NCI-H187 (cell line): ENCODE results near the gene F12.
"Not testable (repeated sequence)": the region's sequence is repeated elsewhere in the genome, so short reads cannot be mapped to it uniquely, and the experiment has no call there.

ENCODE experiments used
- DNase-seq, 2 experiments: peaks; one replicate each; lab custom pipeline; 2025; lab: John Stamatoyannopoulos, UW

The F12 gene

DNA sequence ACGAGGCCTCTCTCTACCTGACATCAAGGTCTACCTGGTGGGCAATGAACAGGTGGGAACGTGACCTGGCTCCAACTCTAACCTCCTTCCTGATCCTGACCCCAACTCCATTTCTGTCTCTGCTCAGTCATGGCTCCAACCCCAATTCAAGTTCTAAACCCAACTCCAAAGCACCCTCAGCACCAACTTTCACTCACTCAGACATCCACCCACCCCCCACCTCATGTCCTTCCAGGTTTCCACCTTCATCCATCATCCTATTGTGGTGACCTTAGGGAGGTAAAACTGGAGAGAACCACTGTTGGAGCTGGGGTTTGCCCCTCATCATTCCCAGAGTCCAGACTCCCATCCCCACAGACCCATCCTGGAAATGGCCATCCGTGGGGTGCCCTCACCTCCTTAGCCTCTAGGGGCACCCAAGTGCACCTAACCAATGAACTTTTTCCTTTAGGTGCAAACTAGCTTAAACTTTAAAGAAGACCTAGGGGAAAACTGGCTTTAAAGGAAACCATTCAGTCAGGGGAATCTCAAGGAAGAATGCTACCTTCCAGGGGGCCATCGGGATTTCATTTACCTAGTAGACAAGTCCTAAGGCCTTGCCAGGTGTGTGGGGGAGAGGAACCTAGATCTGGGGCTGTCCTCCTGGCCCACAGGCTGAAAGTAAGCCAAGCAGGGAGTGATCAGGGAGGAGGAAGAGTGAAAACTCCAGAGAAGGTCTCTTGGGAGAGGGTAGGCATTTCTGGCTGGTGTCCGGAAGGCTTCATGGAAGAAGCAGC is 40.3 kb downstream of the F12 start:
- no peak for DNase-seq

DNA sequence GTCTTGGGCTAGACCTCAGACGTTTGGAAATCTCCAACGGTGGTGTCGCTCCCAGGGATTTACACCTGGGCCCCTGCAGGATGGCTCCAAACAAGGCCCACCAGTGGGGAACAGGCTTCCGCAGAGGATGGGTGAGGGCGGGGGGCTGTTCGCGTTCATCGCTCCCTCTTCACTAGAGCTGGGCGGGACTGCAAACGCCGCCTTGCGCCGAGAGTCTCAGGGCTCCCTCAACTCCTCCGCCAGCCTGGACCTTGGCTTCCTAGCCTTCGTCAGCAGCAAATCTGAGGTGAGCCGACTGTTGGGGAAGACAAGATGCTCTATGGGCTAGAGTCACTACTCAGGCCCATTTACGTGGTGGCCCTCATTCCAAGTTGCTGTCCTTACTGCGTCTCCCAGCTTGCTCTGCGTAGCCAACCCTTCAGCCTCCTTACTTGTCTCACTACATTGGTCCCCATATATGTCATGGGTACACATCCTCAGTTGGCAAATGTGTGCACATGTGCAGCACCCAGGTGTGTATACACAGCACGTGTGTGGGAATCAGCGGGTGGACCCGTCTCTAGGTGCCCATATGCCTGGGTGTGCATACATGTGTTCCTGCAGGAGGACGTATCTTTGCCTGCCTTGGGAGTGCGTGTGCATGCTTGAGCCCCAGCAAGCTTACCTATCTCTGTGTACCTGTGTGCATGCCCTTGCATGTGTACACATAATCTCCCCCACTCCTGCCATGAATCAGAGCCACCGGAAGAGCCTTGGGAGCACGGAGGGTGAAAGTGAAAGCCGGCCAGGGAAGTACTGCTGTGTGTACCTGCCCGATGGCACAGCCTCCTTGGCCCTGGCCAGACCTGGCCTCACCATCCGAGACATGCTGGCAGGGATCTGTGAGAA is 41.1 kb downstream of the F12 start:
- DNase-seq, result no peak

DNA sequence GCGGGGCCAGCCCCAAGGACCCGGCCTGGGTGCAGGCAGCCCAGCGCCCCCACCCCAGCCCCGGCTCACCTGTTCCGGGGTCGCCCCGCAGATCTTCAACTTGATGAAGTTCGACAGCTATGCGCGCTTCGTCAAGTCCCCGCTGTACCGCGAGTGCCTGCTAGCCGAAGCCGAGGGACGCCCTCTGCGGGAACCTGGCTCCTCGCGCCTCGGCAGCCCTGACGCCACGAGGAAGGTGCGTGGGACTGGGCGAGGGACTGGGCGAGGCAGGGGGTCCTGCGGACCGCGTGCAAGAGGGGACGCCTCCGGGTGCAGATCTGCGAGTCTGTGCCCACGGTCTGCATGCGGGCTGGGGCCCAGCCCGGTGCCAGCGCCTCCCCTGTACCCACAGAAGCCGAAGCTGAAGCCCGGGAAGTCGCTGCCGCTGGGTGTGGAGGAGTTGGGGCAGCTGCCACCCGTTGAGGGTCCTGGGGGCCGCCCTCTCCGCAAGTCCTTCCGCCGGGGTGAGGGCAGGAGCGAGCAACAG is 42.0 kb downstream of the F12 start:
- DNase-seq, result no peak

DNA sequence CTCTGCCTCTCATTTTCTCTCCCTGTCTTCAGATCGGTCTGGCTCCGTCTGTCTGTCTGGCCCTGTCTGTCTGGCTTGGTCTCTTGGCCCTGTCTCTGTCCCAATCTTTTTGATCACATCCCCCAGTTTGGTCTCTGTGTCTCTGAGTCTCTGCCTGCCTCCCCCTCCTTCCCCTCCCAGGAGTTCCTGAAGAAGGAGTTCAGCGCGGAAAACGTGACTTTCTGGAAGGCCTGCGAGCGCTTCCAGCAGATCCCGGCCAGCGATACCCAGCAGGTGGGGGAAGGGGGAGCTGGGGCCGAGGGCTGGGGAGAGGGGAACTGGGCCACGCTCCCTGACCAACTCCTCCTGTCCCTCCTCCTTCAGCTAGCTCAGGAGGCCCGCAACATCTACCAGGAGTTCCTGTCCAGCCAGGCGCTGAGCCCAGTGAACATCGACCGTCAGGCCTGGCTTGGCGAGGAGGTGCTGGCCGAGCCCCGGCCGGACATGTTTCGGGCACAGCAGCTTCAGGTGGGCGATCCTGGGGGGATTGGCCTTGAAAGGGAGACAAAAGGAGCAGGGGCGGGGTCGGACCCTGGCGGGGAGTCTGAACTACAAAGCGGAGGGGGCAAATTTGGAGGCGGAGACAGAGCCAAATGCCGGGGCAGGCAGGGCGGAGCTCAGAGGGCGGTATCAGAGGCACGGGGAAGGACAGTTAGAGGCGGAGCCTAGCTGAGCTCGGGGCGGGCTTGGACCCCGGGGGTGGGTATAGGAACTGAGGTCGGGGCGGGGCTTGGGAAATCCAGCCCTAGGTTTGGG is 42.6 kb downstream of the F12 start:
- peak; percentile 18 to 64 for DNase-seq

DNA sequence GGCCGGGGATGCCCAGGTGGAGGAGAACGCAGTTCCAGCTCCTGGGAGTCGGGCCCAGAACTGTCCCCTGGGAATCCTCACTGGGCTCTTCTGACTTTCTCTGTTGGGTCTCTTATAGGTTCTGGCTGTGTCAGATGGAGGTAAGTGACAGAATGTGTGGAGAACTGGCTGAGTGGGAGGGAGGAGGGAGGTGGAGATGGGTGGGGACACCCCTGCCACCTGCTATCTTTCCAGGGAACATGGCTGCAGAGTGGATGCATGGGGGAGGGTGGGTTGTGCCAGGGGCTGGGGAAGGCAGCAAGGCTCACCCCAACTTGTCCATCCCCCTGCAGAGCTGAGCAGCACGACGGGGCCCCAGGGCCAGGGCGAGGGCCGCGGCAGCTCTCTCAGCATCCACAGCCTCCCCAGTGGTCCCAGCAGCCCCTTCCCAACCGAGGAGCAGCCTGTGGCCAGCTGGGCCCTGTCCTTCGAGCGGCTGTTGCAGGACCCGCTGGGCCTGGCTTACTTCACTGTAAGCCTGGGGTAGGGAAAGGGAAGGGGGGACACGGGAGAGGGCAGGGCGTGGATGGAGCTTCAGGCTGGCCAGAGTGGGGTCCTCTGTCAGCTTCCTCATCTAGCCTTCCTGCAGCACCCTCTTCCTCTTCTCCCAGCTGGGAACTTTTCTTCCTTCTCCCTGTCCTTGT is 43.4 kb downstream of the F12 start:
- no peak for DNase-seq

DNA sequence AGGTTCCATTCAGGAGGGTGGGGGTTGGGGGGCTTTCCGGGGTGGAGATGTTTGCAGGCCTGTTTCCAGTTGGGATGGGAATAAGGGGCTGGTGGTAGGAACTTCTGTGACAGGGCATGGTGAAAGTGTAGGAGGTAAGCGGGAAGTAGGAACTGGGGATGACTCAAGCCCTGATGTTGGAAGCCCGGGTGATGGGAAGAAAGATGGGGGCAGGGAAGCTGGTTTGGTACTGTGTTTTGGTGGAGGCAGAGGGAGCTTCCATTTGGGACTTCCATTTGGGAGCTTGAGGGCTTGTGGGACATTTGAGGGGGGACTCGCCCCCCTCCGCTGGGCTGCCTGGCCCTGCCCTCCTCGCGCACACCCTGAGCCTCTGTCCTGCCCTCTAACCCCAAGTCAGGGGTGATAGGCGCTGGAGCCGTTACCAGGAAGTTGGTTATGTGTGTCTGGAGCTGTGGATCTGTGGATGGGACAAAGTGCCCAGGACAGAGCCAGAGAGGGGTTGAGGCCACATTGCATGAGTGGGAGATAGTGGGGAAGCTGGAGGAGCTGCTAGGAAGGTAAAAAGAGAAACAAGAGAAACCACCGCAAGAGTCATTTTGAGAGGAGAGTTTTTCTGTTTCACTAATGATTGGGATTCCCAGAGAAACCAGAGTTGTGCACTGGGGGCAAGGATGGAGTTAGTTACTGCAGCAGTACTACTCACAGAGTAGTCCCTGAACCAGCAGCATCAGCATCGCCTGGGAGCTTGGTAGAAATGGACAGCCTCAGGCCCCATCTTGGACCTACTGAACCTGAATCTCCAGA is 45.0 kb downstream of the F12 start:
- DNase-seq, result no peak

DNA sequence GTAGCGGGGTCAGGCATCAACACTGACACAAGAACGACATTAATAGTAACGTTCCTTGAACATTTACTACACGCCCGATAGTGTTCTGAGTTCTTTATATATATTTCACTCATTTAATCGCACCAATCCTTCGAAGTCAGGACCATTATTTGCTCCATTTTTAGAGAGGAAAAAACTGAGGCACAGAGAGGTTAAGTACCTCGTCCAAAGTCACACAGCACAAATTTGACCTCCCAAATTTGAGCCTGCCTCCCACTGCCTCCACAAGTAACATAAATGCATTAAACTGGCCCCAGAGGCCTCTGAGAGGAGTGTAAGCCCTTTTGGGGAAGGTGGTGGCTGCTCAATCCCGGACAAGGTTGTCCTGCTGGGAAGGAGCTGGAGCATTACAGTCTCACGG is 45.8 kb downstream of the F12 start:
- DNase-seq, result no peak

DNA sequence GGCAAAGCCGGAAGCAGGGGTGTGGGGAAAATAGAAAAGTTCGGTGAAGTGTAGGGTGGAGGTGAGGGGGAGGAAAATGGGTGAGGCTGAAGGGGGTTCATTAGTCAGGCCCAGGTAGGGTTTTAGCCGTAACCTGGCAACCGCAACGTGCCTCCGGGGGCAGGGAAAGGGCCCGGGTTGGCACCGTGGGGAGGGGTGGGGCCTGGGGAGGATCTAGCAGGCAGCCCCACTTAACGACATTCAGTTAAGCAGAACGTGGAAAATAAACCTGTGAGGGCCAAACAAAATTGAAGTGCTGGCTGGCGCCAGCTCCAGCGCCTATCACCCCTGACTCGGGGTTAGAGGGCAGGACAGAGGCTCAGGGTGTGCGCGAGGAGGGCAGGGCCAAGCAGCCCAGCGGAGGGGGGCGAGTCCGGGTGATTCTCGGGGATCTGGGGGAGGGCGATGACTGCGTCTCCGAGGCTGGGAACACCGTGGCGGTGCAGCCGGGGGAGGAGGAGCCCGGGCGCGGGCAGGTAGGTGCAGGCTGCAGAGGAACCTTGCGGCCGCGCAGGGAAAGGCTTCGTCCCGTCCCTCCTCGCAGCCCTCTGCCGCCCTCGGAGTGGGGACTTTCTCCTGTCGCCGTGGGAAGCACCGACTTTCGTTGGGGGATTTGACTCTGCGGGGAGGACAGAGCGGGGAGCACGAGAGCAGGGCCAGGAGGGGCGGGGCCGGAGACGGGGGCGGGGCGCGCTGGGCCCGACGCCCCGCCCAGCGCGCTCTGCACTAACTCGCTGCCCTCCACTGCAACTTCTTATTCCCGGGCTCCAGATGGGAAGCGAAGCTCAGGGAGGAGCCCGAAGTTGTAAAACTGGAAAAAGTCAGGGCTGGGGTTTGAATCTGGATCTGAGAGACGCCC is 46.5 kb downstream of the F12 start:
- DNase-seq, result peak; percentile 29 to 63

DNA sequence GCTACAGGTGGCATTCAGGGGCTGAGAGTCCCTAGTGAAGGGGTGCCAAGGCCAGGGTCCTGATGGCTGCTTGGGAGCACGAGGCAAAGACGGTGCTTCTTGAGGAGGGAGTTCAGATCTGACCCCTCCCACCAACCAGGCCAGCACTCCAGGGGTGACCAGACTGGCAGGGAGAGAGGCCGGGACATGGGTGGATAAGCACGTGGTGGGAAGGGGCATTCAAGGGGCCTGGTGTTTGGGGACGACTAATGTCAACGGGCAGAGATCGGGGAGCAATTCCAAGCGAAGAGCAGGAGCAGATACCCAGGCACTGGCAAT is 47.1 kb downstream of the F12 start:
- no peak for DNase-seq

DNA sequence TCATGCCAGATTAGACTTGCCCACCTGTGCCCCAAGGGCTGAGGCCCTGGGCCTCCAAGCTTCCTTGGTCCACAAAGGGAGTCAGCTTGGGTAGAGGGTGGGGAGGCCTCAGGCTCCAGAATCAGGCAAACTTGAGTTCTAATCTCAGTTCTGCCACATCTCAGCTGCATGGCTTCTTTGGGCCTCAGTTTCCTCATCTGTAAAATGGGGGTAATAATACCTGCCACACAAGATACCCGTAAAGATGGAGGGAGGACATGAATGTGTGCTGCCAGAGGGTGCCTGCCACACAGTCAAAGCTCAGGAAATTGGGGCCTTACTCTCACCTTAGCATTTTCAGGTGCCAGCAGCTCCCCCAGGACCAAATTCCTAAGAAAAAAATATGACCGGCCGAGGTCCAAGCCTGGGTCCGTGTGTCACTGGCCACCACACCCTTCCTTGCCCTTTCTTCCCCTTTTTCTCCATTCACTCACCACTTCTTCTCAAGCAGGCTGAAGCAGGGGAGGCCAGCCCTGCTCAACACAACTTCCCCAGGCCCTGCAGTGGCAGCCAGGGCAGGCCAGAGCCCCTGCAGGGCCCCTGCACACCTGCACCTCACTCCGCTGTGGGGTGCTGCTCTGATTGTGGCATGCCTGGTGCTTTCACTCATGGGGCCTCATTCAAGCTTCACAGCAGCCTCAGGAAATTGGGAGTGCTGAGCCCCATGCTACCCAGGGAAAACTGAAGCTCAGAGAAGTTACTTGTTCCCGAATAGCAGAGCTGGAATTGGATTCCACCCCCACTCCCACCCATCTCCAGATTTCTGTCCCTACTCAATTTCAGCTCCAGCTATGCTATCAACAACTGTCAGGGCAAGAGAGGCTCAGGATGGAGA is 47.7 kb downstream of the F12 start:
- DNase-seq, result no peak

DNA sequence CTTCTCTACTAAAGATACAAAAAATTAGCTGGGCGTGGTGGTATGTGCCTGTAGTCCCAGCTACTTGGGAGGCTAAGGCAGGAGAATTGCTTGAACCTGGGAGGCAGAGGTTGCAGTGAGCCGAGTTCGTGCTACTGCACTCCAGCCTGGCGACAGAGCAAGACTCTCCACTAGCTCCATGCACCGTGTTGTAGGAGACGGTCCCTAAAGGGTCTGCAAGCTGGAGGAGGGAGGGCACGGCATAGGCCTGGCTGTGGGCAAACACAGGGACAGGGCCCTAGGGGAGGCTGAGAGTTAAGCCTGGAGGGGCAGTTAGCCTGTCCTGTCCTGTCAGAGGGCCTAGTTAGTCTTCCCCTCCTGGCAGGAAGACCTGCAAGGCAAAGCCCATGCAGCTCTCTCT is 48.6 kb downstream of the F12 start:
- DNase-seq, result not testable (repeated sequence)

DNA sequence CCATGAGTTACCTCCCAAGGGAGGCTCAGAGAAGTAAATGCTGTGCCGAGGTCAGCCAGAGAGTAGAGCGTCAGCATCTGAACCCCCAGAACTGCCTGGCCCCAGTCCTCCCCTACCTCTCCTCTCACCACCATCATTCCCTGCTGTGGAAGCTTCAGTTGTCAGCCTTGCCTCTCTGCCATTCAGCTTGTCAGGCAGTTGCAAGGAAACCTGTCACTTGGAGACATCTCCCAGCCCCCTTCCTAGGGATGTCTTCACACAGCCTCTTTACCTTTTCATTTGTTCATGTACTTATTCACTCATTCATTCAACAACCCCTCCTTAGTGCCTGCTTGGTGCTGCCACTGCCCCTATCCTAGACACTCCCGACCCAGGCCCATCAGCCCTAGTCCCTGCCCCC is 49.5 kb downstream of the F12 start:
- no peak for DNase-seq

DNA sequence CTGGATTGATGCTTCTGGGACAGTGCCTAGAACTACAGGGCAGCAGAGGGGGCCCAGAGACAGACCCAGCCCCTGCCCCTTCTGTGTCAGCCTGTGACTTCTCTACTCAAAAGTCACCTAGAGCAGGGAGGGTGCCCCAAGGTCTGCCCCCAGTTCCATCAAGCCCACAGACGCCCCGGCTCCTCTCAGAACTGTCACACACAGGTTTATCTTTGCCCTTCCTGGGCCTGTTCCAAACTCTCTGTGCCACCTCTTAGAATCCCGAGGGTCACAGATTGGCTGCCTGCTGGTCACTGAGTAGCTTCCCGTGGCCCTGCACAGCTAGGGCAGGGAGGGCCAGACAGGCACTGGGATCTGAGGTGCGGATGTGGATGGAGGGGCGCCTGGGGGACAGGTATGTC is 49.9 kb downstream of the F12 start:
- DNase-seq, result no peak

DNA sequence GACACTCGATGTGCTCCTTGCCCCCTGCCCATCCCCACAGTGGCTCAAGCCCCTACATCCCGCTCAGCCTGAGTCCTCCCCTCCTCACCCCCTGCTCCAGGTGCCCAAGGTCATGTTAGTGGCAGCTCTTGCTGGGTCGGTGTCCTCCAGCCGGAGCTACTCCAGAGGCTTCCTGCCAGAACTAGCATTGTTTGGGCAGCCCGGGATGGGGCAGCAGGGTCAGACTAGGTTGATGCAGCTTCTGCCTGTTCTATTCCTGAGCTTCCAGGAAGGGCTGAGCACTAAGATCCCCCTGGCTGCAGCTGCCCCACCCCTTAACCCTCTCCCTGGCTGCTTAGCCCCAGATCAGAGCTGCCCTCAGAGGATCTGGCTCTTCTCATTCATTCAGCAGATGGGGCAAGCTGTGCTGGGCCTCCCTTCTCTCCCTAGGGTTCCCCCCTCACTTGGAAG is 51.0 kb downstream of the F12 start:
- DNase-seq, result no peak

DNA sequence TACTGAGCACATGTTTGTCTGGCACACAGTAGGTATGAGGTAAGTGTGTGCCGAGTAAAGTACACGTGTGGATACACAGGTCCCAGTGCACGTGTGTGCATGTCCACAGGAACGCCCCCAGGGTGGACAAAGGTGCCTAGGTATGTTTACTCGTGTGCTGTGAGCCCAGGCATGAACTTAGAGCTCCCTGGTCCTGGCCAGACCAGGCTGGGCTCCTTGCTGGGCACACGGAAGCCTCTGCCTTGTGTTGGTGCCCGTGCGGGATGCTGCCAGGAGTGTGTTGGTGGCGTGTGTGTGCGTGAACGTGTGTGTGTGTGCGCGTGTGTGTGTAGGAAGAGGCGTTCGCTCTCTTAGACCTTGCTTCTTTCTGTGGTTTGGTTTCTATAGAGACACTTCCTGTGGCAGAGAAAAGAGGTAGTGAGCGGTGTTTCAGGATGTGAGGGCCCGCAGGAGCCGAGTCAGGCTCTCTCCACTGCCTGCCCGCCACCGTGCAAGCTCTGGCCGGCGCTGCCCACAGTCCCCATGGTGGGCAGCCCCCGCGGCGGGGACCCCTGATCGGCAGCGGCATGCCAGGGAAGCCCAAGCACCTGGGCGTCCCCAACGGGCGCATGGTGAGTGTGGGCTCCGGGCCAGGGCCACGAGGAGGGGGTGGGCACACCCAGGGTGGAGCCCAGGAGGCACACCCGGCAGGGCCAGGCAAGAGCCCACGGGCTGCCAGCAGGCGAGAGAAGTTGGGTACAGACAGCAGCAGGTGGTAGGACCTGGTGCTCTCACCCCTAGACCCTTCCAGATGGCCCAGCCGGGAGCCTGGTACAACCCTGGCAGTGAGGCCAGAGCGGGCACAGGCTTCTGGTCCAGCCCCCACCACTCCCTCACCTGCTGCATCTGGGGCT is 51.7 kb downstream of the F12 start, which contains the start of gene RGS14:
Gene RGS14 (plus strand): TSS at position 466 of the 893 bp plus-strand sequence. CDS start 101 bp downstream, at position 567.
- peak in 1 of 2 experiments; percentile 9 for DNase-seq

DNA sequence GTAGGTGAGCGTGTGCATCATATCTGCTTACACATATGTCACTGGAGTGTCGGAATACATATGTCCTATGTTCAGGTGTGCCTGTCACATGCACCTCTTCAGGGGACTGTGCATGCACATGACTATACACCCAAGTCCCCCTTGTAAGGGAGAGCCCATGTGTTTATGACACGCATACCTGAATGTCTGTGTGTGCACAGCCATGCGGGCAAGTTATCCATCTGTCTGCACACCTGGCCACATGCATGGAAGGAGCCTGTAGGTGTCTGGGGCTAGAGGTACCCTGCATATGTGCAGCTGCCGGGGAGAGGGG is 52.3 kb downstream of the F12 start:
- no peak for DNase-seq

DNA sequence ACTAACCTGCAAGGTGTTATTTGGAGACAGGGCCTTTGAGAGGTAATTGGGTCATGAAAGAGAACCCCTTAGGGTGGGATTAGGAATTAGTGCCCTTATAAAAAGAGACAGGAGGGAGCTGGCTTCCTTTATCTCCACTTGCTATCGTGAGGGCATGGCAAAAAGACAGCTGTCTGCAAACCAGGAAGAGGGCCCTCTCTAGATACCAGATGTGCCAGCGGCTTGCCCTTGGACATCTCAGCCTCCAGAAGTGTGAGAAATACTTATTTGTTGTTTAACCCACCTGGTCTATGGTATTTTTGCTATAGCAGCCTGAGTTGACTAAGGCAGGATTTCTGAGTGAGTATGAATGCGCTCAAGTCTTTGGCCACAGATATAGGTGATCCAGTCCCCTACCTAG is 52.6 kb downstream of the F12 start:
- no peak for DNase-seq

DNA sequence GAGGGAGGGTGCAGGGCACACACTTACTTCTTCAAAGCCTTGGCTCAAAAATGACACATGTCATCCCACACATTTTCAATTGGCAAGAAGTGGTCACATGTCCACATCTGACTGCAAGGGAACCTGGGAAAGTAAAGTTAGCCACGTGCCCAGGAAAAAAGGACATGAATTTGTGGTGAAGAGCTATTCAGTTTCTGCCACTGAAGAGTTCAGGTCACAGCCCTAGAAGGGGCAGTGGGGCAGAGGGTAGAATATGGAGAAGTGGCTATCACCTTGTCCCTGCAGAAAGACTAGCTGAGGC is 53.5 kb downstream of the F12 start:
- no peak for DNase-seq
